ENCODE results near the gene ADGRB2.

ADGRB2 gene

GRCh38 chr1:31768407-31768907, 4.3 kb upstream of the ADGRB2 start:
- Histone ChIP-seq H4K8ac (ENCODE audit: low read depth, low read length) (no peak overlapping the region), H3K23ac (ENCODE audit: low read length) (no peak overlapping the region), H2AK5ac (ENCODE audit: low read length) (no peak overlapping the region), H3K79me2 (ENCODE audit: control insufficient read depth, insufficient read depth, low read length) (no peaks in the 10 kb centered on the region), H3K27me3 (ENCODE audit: insufficient read depth, low read length, poor library complexity) (peaks cover 12% of the 10 kb centered on the region), H3K79me1 (ENCODE audit: low read length) (no peaks in the 10 kb centered on the region), H2BK120ac (ENCODE audit: low read depth, low read length) (no peak overlapping the region), H3K18ac (ENCODE audit: low read length) (no peak overlapping the region), H2BK15ac (replicated peaks; ENCODE audit: low read depth) (no peak overlapping the region), H2BK5ac (ENCODE audit: low read length) (no peak overlapping the region), H3K4me1 (ENCODE audit: control insufficient read depth, low read depth, low read length) (peaks cover 18% of the 10 kb centered on the region), H3K4ac (ENCODE audit: low read depth, low read length) (no peak overlapping the region), H4K5ac (ENCODE audit: low read length) (no peak overlapping the region), H3K36me3 (ENCODE audit: control insufficient read depth, insufficient read depth, low read length) (no peaks in the 10 kb centered on the region), H3K27ac (ENCODE audit: low read depth, low read length) (no peak overlapping the region), H3K4me2 (ENCODE audit: low read length) (no peak overlapping the region), H3K9ac (ENCODE audit: low read length) (no peak overlapping the region), H3K56ac (ENCODE audit: low read length) (no peak overlapping the region), H3K4me3 (ENCODE audit: low read length) (no peak overlapping the region)
- no CpG with 5 or more reads among the region's 2 CpGs for WGBS (ENCODE audit: extremely low coverage, insufficient coverage, low lambda C conversion rate)
- DNase-seq: no peak

GRCh38 chr1:31767225-31767624, 3.1 kb upstream of the ADGRB2 start:
- no peak overlapping the region for H2AK5ac ChIP-seq (ENCODE audit: low read length)
- no peak overlapping the region for H2BK5ac ChIP-seq (ENCODE audit: low read length)
- no peak overlapping the region for H3K18ac ChIP-seq (ENCODE audit: low read length)
- H3K4me2 ChIP-seq (ENCODE audit: low read length): no peak overlapping the region
- no peak overlapping the region for H2BK120ac ChIP-seq (ENCODE audit: low read depth, low read length)
- peak overlapping the region; percentile 27 for H3K56ac ChIP-seq (ENCODE audit: low read length)
- H3K27ac ChIP-seq (ENCODE audit: low read depth, low read length): no peak overlapping the region
- H3K4me1 ChIP-seq (ENCODE audit: control insufficient read depth, low read depth, low read length): peaks cover 18% of the 10 kb centered on the region
- H3K9ac ChIP-seq (ENCODE audit: low read length): no peak overlapping the region
- peaks cover 3% of the 10 kb centered on the region for H3K27me3 ChIP-seq (ENCODE audit: insufficient read depth, low read length, poor library complexity)
- WGBS (ENCODE audit: extremely low coverage, insufficient coverage, low lambda C conversion rate): no CpG with 5 or more reads among the region's 7 CpGs
- H3K23ac ChIP-seq (ENCODE audit: low read length): no peak overlapping the region
- H3K79me1 ChIP-seq (ENCODE audit: low read length): no peaks in the 10 kb centered on the region
- H3K4me3 ChIP-seq (ENCODE audit: low read length): no peak overlapping the region
- no peak overlapping the region for H4K5ac ChIP-seq (ENCODE audit: low read length)
- no peak for DNase-seq
- H2BK15ac ChIP-seq (replicated peaks; ENCODE audit: low read depth): no peak overlapping the region
- H4K8ac ChIP-seq (ENCODE audit: low read depth, low read length): no peak overlapping the region
- H3K4ac ChIP-seq (ENCODE audit: low read depth, low read length): no peak overlapping the region
- H3K79me2 ChIP-seq (ENCODE audit: control insufficient read depth, insufficient read depth, low read length): no peaks in the 10 kb centered on the region
- no peaks in the 10 kb centered on the region for H3K36me3 ChIP-seq (ENCODE audit: control insufficient read depth, insufficient read depth, low read length)

GRCh38 chr1:31765516-31765915, 1.4 kb upstream of the ADGRB2 start:
- Histone ChIP-seq H3K27ac (ENCODE audit: low read depth, low read length) (no peak overlapping the region), H2AK5ac (ENCODE audit: low read length) (no peak overlapping the region), H3K56ac (ENCODE audit: low read length) (no peak overlapping the region), H3K4ac (ENCODE audit: low read depth, low read length) (no peak overlapping the region), H2BK5ac (ENCODE audit: low read length) (no peak overlapping the region), H3K4me3 (ENCODE audit: low read length) (no peak overlapping the region), H3K18ac (ENCODE audit: low read length) (no peak overlapping the region), H3K4me2 (ENCODE audit: low read length) (no peak overlapping the region), H2BK15ac (replicated peaks; ENCODE audit: low read depth) (no peak overlapping the region), H3K79me2 (ENCODE audit: control insufficient read depth, insufficient read depth, low read length) (no peaks in the 10 kb centered on the region), H3K36me3 (ENCODE audit: control insufficient read depth, insufficient read depth, low read length) (no peaks in the 10 kb centered on the region), H2BK120ac (ENCODE audit: low read depth, low read length) (no peak overlapping the region), H4K5ac (ENCODE audit: low read length) (no peak overlapping the region), H3K9ac (ENCODE audit: low read length) (no peak overlapping the region), H3K79me1 (ENCODE audit: low read length) (no peaks in the 10 kb centered on the region), H3K4me1 (ENCODE audit: control insufficient read depth, low read depth, low read length) (peaks cover 17% of the 10 kb centered on the region), H3K27me3 (ENCODE audit: insufficient read depth, low read length, poor library complexity) (no peaks in the 10 kb centered on the region), H3K23ac (ENCODE audit: low read length) (no peak overlapping the region), H4K8ac (ENCODE audit: low read depth, low read length) (no peak overlapping the region)
- WGBS (ENCODE audit: extremely low coverage, insufficient coverage, low lambda C conversion rate): no CpG with 5 or more reads among the region's 6 CpGs
- peak; percentile 48 for DNase-seq

GRCh38 chr1:31765041-31765467, 914 bp upstream of the ADGRB2 start:
- peaks cover 12% of the 10 kb centered on the region for H3K4me1 ChIP-seq (ENCODE audit: control insufficient read depth, low read depth, low read length)
- no CpG with 5 or more reads among the region's 5 CpGs for WGBS (ENCODE audit: extremely low coverage, insufficient coverage, low lambda C conversion rate)
- H2BK5ac ChIP-seq (ENCODE audit: low read length): no peak overlapping the region
- H3K27me3 ChIP-seq (ENCODE audit: insufficient read depth, low read length, poor library complexity): no peaks in the 10 kb centered on the region
- no peak overlapping the region for H2BK15ac ChIP-seq (replicated peaks; ENCODE audit: low read depth)
- H3K27ac ChIP-seq (ENCODE audit: low read depth, low read length): no peak overlapping the region
- H2AK5ac ChIP-seq (ENCODE audit: low read length): no peak overlapping the region
- H4K5ac ChIP-seq (ENCODE audit: low read length): no peak overlapping the region
- H3K23ac ChIP-seq (ENCODE audit: low read length): no peak overlapping the region
- H3K79me1 ChIP-seq (ENCODE audit: low read length): no peaks in the 10 kb centered on the region
- no peaks in the 10 kb centered on the region for H3K79me2 ChIP-seq (ENCODE audit: control insufficient read depth, insufficient read depth, low read length)
- H3K18ac ChIP-seq (ENCODE audit: low read length): no peak overlapping the region
- no peak overlapping the region for H3K4me2 ChIP-seq (ENCODE audit: low read length)
- no peaks in the 10 kb centered on the region for H3K36me3 ChIP-seq (ENCODE audit: control insufficient read depth, insufficient read depth, low read length)
- no peak overlapping the region for H3K4ac ChIP-seq (ENCODE audit: low read depth, low read length)
- no peak overlapping the region for H3K56ac ChIP-seq (ENCODE audit: low read length)
- no peak overlapping the region for H3K9ac ChIP-seq (ENCODE audit: low read length)
- DNase-seq: peak; percentile 59
- no peak overlapping the region for H4K8ac ChIP-seq (ENCODE audit: low read depth, low read length)
- H2BK120ac ChIP-seq (ENCODE audit: low read depth, low read length): no peak overlapping the region
- H3K4me3 ChIP-seq (ENCODE audit: low read length): no peak overlapping the region

DNA sequence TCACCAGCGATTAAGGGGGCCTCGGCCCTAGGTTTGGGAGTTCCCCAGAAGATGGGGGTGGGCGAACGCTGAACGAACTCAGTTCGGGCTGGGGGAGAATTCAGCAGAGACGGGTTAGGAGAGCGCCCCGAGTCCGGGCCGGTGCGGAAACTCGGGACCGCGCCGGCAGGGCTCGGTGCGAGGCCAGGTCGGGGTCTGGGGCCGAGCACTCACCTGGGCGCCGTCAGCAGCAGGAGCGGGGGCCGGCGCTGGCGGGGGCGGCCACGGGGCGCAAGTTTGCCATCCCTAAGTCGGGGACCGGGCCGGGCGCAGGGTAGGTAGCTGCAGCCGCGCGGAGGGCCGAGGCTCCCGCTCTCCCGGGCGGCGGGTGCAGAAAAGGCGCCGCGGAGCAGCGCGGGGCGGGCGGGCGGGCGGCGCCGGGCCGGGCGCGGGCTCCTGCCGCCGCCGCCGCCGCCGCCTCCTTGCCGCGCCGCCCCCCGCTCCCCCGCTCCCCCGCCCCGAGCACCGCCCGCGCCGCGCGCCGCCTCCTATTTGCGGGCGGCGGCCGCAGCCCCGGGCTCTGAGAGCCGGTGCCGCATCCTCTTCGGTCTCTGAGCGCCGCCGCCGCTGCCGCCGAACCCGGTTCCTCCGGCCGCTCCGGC, 349 bp downstream of the ADGRB2 start:
- H3K18ac ChIP-seq (ENCODE audit: low read length): peak overlapping the region; percentile 54
- no CpG with 5 or more reads among the region's 93 CpGs for WGBS (ENCODE audit: extremely low coverage, insufficient coverage, low lambda C conversion rate)
- no peak overlapping the region for H4K8ac ChIP-seq (ENCODE audit: low read depth, low read length)
- no peak overlapping the region for H3K4ac ChIP-seq (ENCODE audit: low read depth, low read length)
- H2BK5ac ChIP-seq (ENCODE audit: low read length): no peak overlapping the region
- H3K79me2 ChIP-seq (ENCODE audit: control insufficient read depth, insufficient read depth, low read length): peaks cover 1% of the 10 kb centered on the region
- no peaks in the 10 kb centered on the region for H3K27me3 ChIP-seq (ENCODE audit: insufficient read depth, low read length, poor library complexity)
- no peaks in the 10 kb centered on the region for H3K36me3 ChIP-seq (ENCODE audit: control insufficient read depth, insufficient read depth, low read length)
- H3K9ac ChIP-seq (ENCODE audit: low read length): peak overlapping the region; percentile 61
- H2AK5ac ChIP-seq (ENCODE audit: low read length): no peak overlapping the region
- peaks cover 11% of the 10 kb centered on the region for H3K4me1 ChIP-seq (ENCODE audit: control insufficient read depth, low read depth, low read length)
- peaks cover 2% of the 10 kb centered on the region for H3K79me1 ChIP-seq (ENCODE audit: low read length)
- peak overlapping the region; percentile 79 for H3K4me2 ChIP-seq (ENCODE audit: low read length)
- no peak overlapping the region for H2BK120ac ChIP-seq (ENCODE audit: low read depth, low read length)
- H3K23ac ChIP-seq (ENCODE audit: low read length): no peak overlapping the region
- H3K4me3 ChIP-seq (ENCODE audit: low read length): peak overlapping the region; percentile 17
- DNase-seq: no peak
- no peak overlapping the region for H4K5ac ChIP-seq (ENCODE audit: low read length)
- peak overlapping the region; percentile 78 for H3K56ac ChIP-seq (ENCODE audit: low read length)
- no peak overlapping the region for H2BK15ac ChIP-seq (replicated peaks; ENCODE audit: low read depth)
- no peak overlapping the region for H3K27ac ChIP-seq (ENCODE audit: low read depth, low read length)

All from mesendoderm (in vitro differentiated cells).